PC-3 (cell line): ENCODE measurements around the gene PRLR. TPM values are rescaled to one million over a fixed set of nuclear protein-coding genes. Genes with fewer than 3 reads are reported as not detected.

ENCODE experiments used
- ATAC-seq: fragments of 200-7000 bp; cut with Tn5 transposase; 2 replicates; pipeline ENCODE4 v1.9.1; 2020; ENCODE audit warnings: mild to moderate bottlenecking, moderate library complexity
- BruUV-seq: library from RNA; stranded (reverse); fragments of 400-500 nt; replicated peaks from 2 replicates; lab custom pipeline; 2021; lab: Mats Ljungman, UMichigan
- CTCF ChIA-PET: fragments of 300-600 bp; sonication (Branson Sonifier 250); formaldehyde crosslinking; loops from one replicate; lab custom pipeline; 2022; ENCODE audit warnings: antibody characterized with exemption; lab: Charles Lee
- POLR2A ChIA-PET: fragments of 300-600 bp; sonication (Branson Sonifier 250); formaldehyde crosslinking; loops from one replicate; lab custom pipeline; 2022; ENCODE audit warnings: antibody characterized with exemption; ENCODE audit not compliant: unreplicated experiment; lab: Charles Lee
- DNase-seq: peaks from one replicate; pipeline ENCODE4 v3.0.0-alpha.2; 2015
- H2AFZ ChIP-seq: fragments of 300-600 bp; sonication (generic); 2 replicates; pipeline ENCODE4 v1.6.0; 2016; ENCODE audit warnings: antibody characterized with exemption, low read length
- H3F3A ChIP-seq: fragments of 300-600 bp; sonication (generic); one replicate; pipeline ENCODE4 v1.6.0; 2017; ENCODE audit warnings: antibody characterized with exemption, low read length, control low read depth, mild to moderate bottlenecking; ENCODE audit not compliant: unreplicated experiment
- H3K27ac ChIP-seq: fragments of 300-600 bp; sonication (generic); 2 replicates; pipeline ENCODE4 v1.5.1; 2016; ENCODE audit warnings: mild to moderate bottlenecking, low read length
- H3K27me3 ChIP-seq: fragments of 300-600 bp; sonication (generic); 2 replicates; pipeline ENCODE4 v1.6.1; 2016; ENCODE audit warnings: low read length, mixed read lengths
- H3K36me3 ChIP-seq: fragments of 300-600 bp; sonication (generic); 2 replicates; pipeline ENCODE4 v1.6.1; 2016; ENCODE audit warnings: low read depth, mixed run types, low read length, mixed read lengths
- H3K4me1 ChIP-seq: fragments of 300-600 bp; sonication (generic); 2 replicates; pipeline ENCODE4 v1.5.1; 2016; ENCODE audit warnings: low read length; ENCODE audit not compliant: insufficient read depth
- H3K4me2 ChIP-seq: fragments of 300-600 bp; sonication (generic); 2 replicates; pipeline ENCODE4 v1.6.0; 2016; ENCODE audit warnings: low read length
- H3K4me3 ChIP-seq: fragments of 300-600 bp; sonication (generic); 2 replicates; pipeline ENCODE4 v1.5.1; 2016; ENCODE audit warnings: mild to moderate bottlenecking, low read length, mixed read lengths
- H3K79me2 ChIP-seq: fragments of 300-600 bp; sonication (generic); 2 replicates; pipeline ENCODE4 v1.6.1; 2017; ENCODE audit warnings: low read length, mixed read lengths
- H3K9ac ChIP-seq: fragments of 300-600 bp; sonication (generic); 2 replicates; pipeline ENCODE4 v1.6.0; 2016; ENCODE audit warnings: mild to moderate bottlenecking, low read length
- H3K9me2 ChIP-seq: fragments of 300-600 bp; sonication (generic); replicated peaks from 2 replicates; pipeline ENCODE4 v1.6.1; 2016; ENCODE audit warnings: mixed run types, low read length, mixed read lengths
- H3K9me3 ChIP-seq: fragments of 300-600 bp; sonication (generic); 2 replicates; pipeline ENCODE4 v1.6.1; 2016; ENCODE audit warnings: low read length, mixed read lengths
- H4K20me1 ChIP-seq: fragments of 300-600 bp; sonication (generic); 2 replicates; pipeline ENCODE4 v1.6.1; 2016; ENCODE audit warnings: low read length, mixed read lengths
- EZH2 ChIP-seq: fragments of 300-600 bp; sonication (generic); IDR thresholded peaks from one replicate; pipeline ENCODE4 v1.6.1; 2017; ENCODE audit warnings: antibody characterized with exemption, mild to moderate bottlenecking, low read length; ENCODE audit not compliant: unreplicated experiment
- EZH2phosphoT487 ChIP-seq: fragments of 300-600 bp; sonication (generic); IDR thresholded peaks from 2 replicates; pipeline ENCODE4 v1.6.1; 2018; ENCODE audit warnings: mild to moderate bottlenecking, antibody characterized with exemption, low read length, borderline replicate concordance
- intact Hi-C: fragments of 100-400 bp; cut with micrococcal nuclease; formaldehyde crosslinking; loops from 2 replicates; pipeline ENCODE4 v1.9.0; 2023
- total RNA-seq: library from RNA; depleted of rRNA; stranded (reverse); fragments of >200 nt; gene quantifications from 2 replicates; pipeline ENCODE4 v1.2.3, GENCODE V29; 2014
- TF ChIP-seq, protein P1 (sequence below): fragments of 300-600 bp; sonication (generic); conservative IDR thresholded peaks from 2 replicates; pipeline ENCODE4 v1.5.1; 2017; ENCODE audit warnings: antibody characterized with exemption, low read depth, mild to moderate bottlenecking, low read length

Gene PRLR
- total RNA-seq, 1 experiment from 2014 or later, result 0.29 TPM

DNA sequence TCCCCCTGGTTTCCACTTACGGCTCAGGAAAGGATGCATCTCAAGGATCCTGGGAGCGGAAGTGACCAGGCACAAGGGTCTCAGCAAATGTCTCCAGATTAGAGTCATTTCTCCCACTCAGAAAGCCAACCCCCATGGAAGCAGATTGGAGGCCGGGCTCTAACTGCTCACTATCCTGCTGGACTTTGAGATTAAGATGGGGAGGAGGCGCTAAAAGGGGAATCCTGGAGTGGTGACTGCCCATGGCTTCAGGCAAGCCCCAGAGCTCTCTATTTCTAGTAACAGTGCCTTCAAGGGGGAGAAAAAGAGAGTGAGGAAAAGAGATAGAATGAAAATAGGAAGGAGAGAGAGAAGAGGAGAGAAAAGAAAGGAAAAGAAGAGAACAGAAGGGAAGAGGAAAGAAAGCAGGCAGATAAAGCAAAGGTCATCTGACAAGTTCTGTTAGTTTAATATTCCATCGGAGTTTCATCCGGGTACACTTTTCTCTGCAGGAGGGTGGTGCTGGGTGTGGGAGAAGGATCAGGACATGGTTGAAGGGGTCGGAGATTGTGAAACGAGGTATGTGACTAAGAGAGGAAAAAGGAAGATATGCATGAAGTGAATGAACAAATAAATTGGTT lies 182.4 kb downstream of the PRLR start, which contains the start of gene AGXT2:
TSS of gene AGXT2 (minus strand) at position 165 of the 620 bp plus-strand sequence. CDS start at position 108, 57 bp downstream.
- BruUV-seq, result no TSS peak
- Histone ChIP-seq H3K9ac (no peak within 1 kb of the TSS), H3K4me1 (peaks cover 14% of the 10 kb centered on the region), H3K9me3 (no peaks in the 10 kb centered on the region), H3F3A (no peaks in the 10 kb centered on the region), H2AFZ (no peak within 1 kb of the TSS), H3K27me3 (peaks cover 39% of the 10 kb centered on the region), H3K36me3 (no peaks in the 10 kb centered on the region), H3K79me2 (no peaks in the 10 kb centered on the region), H4K20me1 (no peaks in the 10 kb centered on the region), H3K27ac (no peak within 1 kb of the TSS), H3K9me2 (no peaks in the 10 kb centered on the region), H3K4me2 (peak within 1 kb of the TSS; percentile 27; the same call in 1 of the 2 replicates), H3K4me3 (no peak within 1 kb of the TSS)
- DNase-seq (no peak), ATAC-seq (no peak)
- ChIA-PET CTCF (no interaction called here), POLR2A (no interaction called here)
- intact Hi-C loops, result no loop called here
- TF ChIP-seq EZH2 (no peak), EZH2phosphoT487 (no peak)
- TF ChIP-seq, protein P1, sequence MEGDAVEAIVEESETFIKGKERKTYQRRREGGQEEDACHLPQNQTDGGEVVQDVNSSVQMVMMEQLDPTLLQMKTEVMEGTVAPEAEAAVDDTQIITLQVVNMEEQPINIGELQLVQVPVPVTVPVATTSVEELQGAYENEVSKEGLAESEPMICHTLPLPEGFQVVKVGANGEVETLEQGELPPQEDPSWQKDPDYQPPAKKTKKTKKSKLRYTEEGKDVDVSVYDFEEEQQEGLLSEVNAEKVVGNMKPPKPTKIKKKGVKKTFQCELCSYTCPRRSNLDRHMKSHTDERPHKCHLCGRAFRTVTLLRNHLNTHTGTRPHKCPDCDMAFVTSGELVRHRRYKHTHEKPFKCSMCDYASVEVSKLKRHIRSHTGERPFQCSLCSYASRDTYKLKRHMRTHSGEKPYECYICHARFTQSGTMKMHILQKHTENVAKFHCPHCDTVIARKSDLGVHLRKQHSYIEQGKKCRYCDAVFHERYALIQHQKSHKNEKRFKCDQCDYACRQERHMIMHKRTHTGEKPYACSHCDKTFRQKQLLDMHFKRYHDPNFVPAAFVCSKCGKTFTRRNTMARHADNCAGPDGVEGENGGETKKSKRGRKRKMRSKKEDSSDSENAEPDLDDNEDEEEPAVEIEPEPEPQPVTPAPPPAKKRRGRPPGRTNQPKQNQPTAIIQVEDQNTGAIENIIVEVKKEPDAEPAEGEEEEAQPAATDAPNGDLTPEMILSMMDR, result no peak

DNA sequence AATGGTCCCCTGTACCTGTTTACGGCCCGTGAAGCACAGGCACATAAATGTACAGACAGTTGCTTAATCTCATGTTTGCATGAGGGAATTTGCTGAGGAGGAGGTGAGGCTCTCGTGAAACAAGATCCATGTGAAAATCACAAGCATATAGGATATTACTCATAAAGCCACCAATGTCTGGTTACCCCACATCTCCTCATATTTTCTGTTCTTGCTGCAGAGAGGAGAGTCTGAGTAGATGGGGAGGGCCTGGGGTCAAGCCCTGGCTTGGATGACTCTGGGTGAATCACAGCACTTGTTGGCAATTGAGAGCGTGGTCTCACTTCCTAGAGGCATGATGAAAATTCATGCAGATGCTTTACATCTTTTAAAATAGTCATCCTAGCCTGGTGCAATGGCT lies 183.5 kb downstream of the PRLR start:
- Histone ChIP-seq H4K20me1 (no peaks in the 10 kb centered on the region), H3K9ac (no peak overlapping the region), H3K27ac (peak overlapping the region; percentile 11; the same call in 1 of the 2 replicates), H3K9me2 (no peaks in the 10 kb centered on the region), H3K4me2 (peak overlapping the region; percentile 27), H3K36me3 (no peaks in the 10 kb centered on the region), H3F3A (no peaks in the 10 kb centered on the region), H3K79me2 (no peaks in the 10 kb centered on the region), H3K9me3 (no peaks in the 10 kb centered on the region), H3K4me1 (peaks cover 14% of the 10 kb centered on the region), H3K4me3 (no peak overlapping the region), H2AFZ (no peak overlapping the region), H3K27me3 (peaks cover 43% of the 10 kb centered on the region)
- BruUV-seq, result no TSS peak
- TF ChIP-seq, protein P1, result no peak
- TF ChIP-seq EZH2 (no peak), EZH2phosphoT487 (no peak)
- ChIA-PET CTCF (no interaction called here), POLR2A (no interaction called here)
- intact Hi-C loops, result no loop called here
- DNase-seq (peak; percentile 94), ATAC-seq (peak; percentile 94)

DNA sequence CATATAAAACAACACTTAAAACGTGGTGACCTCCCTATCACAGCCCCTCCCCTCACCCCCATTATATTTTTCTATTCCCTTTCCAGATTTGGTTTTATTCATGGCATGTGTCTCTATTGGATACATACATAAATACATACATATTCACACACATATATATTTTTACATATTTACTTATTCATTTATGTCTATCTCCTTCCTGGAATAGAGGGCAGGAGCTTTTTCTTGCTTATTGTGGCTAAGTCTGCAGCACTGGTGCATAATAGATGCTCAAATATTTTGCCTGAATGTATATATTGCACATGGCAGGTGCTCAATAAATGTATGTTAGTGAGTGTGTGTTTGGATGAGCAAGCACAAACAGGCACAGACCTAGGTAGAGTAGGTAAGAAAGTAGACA lies 185.0 kb downstream of the PRLR start:
- Histone ChIP-seq H3K9me2 (no peaks in the 10 kb centered on the region), H4K20me1 (no peaks in the 10 kb centered on the region), H3K4me3 (no peak overlapping the region), H3K9me3 (no peaks in the 10 kb centered on the region), H3K27me3 (peaks cover 43% of the 10 kb centered on the region), H3F3A (no peaks in the 10 kb centered on the region), H3K36me3 (no peaks in the 10 kb centered on the region), H3K4me2 (no peak overlapping the region), H3K79me2 (no peaks in the 10 kb centered on the region), H3K4me1 (peaks cover 14% of the 10 kb centered on the region), H3K27ac (no peak overlapping the region), H3K9ac (no peak overlapping the region), H2AFZ (no peak overlapping the region)
- TF ChIP-seq EZH2phosphoT487, result no peak
- TF ChIP-seq EZH2, result no peak
- TF ChIP-seq, protein P1, result no peak
- no peak for ATAC-seq
- POLR2A ChIA-PET, result interaction anchor here (0.6 kb wide), 1 partner anchor 940 kb away, joined by 8 read pairs; no protein-coding TSS in a partner anchor
- no peak for DNase-seq
- intact Hi-C loops, result no loop called here
- no TSS peak for BruUV-seq
- CTCF ChIA-PET, result no interaction called here
